GM19023 (cell line): Measurements from ENCODE around the gene FAM193A.
"Not testable (repeated sequence)": the region's sequence is repeated elsewhere in the genome, so short reads cannot be mapped to it uniquely, and the experiment has no call there.

Experiments
- ATAC-seq: cut with Tn5 transposase; IDR thresholded peaks from one replicate; pipeline ENCODE4 v1.9.1; 2021; ENCODE audit warnings: mild to moderate bottlenecking, moderate library complexity; ENCODE audit not compliant: unreplicated experiment

Gene FAM193A

DNA sequence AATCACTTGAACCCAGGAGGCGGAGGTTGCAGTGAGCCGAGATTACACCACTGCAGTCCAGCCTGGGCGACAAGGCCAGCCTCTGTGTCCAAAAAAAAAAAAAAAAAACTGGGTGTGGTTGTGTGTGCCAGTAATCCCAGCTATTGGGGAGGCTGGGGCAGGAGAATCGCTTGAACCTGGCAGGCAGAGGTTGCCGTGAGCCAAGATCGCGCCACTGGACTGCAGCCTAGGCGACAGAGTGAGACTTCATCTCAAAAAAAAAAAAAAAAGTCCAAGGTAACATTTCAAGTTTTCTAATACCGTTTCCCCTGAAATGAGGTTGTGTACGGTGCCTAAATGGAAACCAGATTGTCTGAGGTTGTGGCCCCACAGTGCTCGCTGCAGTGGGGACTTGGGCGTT is 35.6 kb downstream of the FAM193A start:
- no peak for ATAC-seq

- ATAC-seq: no peak
Observed at GRCh38 chr4:2572866-2573265, 36.4 kb downstream of the FAM193A start.

DNA sequence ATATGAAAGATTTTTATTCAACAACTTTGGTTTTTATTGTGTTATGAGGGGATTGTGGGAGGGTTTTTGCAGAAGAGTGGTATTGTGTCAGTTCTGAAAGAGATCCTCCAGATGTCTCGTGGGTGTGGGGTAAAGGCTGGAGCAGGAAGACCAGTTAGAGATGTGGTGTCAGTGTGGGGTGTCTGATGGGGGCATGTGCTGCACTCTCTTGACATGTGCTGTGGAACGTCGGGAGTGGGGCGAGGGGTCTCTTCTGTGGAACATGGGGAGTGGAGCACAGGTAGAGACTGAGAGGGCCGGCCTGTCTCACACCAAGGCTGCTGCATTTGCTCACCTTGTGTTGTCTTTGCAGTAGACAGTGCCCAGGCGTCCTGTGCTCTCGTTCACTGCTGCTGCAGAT is 37.6 kb downstream of the FAM193A start:
- no peak for ATAC-seq

DNA sequence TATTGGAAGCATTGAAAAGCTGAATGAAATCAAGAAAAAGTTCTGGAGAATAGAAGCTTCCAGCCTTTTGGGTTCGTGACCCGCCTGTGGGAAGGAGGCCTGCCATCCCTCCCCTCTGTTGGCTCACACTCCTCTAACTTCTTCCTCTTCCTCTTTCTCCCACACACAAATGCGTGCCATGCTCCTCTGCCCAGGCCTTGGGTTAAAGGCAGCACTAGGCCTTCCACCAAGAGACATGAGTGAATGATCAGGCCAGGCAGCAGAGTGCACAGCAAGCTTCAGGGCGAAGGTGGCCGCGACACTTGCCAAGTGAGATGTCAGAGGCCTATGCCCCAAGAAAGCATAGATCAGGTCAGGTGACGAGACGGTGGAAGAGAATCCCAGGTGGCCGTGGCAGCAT is 38.4 kb downstream of the FAM193A start:
- no peak for ATAC-seq

DNA sequence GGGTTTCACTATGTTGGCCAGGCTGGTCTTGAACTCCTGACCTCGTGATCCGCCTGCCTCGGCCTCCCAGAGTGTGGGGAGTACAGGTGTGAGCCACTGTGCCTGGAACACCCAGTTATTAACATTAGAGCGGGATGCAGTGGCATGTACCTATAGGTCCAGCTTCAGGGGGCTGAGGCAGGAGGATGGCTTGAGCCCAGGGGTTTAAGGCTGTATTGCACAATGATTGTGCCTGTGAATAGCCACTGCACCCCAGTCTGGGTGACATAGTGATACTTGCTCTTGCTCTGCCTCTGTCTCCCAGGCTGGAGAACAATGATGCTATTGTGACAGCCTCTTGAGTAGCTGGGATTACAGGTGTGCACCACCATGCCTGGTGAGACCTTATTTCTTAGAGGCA is 39.8 kb downstream of the FAM193A start:
- no peak for ATAC-seq

DNA sequence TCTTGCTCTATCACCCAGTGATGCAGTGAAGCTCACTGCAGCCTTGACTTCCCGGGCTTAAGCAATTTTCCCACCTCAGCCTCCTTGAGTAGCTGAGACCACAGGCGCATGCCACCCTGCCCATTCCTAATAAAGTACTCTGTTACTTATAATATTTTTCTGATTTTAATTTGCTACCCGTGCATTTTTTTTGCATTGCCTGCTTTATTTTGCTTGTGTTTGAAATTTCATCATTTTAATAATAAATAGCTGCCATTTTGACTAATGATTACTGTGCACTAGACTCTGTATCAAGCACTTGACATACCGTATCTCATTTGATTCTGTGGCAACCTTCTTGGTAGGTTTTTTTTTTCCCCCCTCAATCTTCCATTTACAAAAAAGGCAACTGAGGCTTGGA is 41.7 kb downstream of the FAM193A start:
- ATAC-seq: no peak

DNA sequence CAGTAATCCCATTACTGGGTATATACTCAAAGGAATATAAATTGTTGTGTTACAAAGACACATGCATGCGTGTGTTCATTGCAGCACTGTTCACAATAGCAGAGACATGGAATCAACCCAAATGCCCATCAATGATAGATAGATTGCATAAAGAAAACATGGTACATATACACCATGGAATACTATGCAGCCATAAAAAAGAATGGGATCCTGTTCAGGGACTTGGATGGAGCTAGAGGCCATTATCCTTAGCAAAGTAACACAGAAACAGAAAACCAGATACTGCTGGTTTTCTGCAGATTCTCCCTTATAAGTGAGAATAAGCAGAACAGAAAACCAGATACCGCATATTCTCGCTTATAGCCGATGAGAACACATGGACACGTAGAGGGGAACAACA is 43.5 kb downstream of the FAM193A start:
- no peak for ATAC-seq

DNA sequence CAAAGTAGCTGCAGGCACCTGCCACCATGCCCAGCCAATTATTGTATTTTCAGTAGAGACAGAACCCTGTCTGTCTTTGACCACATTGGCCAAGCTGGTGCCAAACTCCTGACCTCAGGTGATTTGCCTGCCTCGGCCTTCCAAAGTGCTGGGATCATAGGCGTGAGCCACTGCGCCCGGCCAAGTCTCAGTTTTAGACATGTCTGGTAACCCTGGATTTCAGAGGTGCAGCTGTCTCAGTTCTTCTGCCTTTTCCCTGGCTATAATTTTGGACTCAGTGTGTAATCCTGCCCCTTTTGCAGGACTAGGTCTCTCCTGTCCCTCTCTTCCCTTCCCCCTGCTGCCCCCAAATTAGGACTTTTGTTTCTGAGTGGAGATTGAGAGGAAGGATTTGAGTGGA is 46.6 kb downstream of the FAM193A start:
- no peak for ATAC-seq

DNA sequence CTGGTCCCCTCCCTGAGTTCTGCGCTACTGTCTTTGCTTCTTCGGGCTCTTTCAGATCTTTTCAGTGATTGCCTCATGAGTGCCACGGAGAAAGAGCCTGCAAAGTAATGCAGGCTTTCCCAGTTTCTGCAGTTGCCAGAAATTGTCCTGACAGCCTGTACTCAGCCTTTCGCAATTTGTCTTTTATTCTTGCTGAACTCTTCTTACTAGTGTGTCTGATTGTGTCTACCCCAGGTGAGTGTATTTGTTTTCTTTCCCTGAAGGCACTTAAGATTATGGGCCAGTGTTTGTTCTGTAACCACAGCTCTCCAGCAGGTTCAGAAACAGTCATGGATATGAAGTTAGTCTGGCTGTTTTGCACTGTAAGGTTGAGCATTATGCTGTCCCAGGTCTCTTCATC is 47.1 kb downstream of the FAM193A start:
- no peak for ATAC-seq

DNA sequence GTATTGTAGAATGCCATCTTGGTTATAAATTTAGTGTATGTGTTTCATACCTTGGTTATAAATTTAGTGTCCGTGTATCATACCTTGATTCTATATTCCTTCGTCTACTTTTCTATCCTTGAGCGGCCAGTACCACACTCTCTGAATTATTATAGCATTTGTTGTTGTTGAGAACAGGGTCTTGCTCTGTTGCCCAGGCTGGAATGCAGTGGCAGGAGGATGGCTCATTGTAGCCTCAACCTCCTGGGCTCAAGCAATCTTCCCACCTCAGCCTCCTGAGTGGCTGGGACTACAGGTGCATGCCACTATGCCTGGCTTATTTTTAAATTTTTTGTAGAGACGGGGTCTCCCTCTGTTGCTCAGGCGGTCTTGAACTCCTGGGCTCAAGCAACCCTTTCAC is 50.1 kb downstream of the FAM193A start:
- no peak for ATAC-seq

DNA sequence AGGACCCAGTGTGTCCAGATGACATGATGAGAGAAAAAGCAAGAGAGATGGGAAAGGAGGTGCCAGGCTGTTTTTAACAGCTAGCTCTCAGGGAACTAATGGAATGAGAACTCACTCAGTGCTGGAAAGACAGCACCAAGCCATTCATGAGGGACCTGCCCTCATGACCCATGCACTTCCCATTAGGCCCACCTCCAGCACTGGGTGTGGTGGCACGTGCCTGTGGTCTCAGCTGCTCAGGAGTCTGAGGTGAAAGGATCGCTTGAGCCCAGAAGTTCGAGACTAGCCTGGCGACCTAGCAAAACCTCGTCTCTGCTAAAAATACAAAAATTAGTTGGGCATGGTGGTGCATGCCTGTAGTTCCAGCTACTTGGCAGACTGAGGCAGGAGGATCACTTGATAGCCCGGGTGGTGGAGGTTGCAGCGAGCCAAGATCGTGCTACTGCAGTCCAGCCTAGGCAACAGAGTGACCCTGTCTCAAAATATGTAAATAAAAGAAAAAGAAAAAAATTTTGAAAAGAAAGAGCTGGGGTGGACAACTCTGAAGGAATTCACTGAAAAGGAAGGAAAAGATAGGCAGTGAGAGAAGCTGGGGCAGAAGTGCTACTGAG is 50.9 kb downstream of the FAM193A start:
- ATAC-seq: no peak

GRCh38 chr4:2588259-2588658 is 51.8 kb downstream of the FAM193A start:
- no peak for ATAC-seq

GRCh38 chr4:2591189-2591588 is 54.7 kb downstream of the FAM193A start:
- ATAC-seq: no peak

GRCh38 chr4:2592014-2592413 is 55.6 kb downstream of the FAM193A start:
- not testable (repeated sequence) for ATAC-seq

GRCh38 chr4:2592572-2592971 is 56.1 kb downstream of the FAM193A start:
- ATAC-seq: no peak

- no peak for ATAC-seq
Observed at GRCh38 chr4:2593003-2593402, 56.6 kb downstream of the FAM193A start.

GRCh38 chr4:2595436-2595835 is 59.0 kb downstream of the FAM193A start:
- no peak for ATAC-seq

DNA sequence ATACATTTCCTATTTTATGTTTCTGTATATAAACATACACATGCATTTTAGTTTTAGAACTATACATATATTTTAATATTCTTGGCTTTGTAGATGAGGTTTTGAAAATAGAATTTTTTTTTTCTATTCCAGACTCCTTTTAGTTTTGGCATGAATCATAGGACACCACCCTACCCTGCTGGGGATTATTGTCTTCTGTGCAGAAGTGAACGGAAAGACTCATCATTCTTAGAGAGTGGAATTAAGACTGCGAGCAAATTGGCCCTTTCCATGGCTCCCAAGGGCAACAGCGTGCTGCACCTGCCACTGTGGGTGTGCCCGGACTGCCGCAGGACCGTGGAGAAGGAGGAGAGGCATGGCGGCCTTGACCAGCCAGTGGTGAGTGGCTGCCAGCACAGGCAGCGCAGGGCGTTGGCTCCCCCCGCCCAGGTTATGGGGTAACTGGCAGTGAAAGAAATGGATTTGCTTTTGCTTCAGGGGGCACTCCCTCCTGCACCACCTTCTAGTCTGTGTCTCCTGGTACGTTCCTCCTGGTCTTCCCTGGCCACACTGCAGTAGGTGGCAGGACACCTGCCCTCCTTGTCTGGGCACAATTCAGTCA is 59.6 kb downstream of the FAM193A start:
- ATAC-seq: no peak

GRCh38 chr4:2596611-2597010 is 60.2 kb downstream of the FAM193A start:
- ATAC-seq: no peak

- ATAC-seq: peak; percentile 79
Observed at GRCh38 chr4:2598511-2599303, 62.3 kb downstream of the FAM193A start.

DNA sequence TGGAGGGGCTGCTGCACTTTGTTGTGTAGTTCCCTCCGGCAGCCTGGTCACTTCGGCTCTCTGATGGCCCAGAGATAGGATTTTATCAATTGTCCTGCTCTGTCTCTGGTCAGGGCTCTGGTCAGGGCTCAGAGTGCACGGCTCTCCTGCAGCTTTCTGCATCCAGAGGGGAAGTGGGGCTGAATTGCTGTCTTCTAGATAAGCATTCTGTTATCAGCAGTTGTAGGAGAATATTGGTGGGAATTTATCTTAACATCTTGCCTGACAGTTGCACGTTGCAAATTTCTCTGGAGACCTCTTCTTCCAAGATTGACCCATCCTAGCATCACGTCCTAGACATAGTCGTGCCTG is 62.8 kb downstream of the FAM193A start:
- no peak for ATAC-seq

DNA sequence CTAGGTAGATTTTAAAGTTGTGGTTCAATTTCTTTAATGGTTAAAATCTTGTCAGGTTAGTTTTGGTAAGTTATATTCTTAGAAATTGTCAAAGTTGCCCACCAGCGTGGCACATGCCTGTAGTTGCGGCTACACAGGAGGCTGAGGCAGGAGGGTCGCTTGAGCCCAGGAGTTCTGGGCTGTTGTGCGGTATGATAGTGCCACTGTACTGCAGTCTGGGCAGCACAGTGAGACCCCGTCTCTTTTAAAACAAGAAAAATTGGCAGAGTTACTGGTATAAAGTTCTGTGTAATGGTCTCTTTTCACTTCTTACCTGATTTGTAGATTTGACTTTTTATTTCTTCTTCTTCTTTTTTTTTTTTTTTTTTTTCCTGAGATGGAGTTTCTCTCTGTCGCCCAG is 64.4 kb downstream of the FAM193A start:
- ATAC-seq: no peak
